ENCODE results near the gene INPP5D.

GRCh38 chr2:233021771-233022170 lies 38.4 kb upstream of the INPP5D start:
- no peak for TF ChIP-seq ARNTL (CRISPR knock-in tag; IDR thresholded peaks at IDR 0.05; ENCODE audit: borderline replicate concordance, low read depth)
- TF ChIP-seq, protein P1, sequence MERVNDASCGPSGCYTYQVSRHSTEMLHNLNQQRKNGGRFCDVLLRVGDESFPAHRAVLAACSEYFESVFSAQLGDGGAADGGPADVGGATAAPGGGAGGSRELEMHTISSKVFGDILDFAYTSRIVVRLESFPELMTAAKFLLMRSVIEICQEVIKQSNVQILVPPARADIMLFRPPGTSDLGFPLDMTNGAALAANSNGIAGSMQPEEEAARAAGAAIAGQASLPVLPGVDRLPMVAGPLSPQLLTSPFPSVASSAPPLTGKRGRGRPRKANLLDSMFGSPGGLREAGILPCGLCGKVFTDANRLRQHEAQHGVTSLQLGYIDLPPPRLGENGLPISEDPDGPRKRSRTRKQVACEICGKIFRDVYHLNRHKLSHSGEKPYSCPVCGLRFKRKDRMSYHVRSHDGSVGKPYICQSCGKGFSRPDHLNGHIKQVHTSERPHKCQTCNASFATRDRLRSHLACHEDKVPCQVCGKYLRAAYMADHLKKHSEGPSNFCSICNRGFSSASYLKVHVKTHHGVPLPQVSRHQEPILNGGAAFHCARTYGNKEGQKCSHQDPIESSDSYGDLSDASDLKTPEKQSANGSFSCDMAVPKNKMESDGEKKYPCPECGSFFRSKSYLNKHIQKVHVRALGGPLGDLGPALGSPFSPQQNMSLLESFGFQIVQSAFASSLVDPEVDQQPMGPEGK (CRISPR knock-in tag; IDR thresholded peaks at IDR 0.05; ENCODE audit: borderline replicate concordance) = no peak

All from SK-N-SH treated with all-trans-retinoic acid at 6 μM for 48 hours (cell line).